WI38 (cell line): ENCODE results near the gene NFKBIE.

Experiments
- H3K4me3 ChIP-seq: 2 replicates; pipeline ENCODE4 v1.5.1; 2011; ENCODE audit warnings: low read depth, mild to moderate bottlenecking, control low read depth, low read length
- CTCF ChIP-seq: IDR thresholded peaks from 2 replicates; pipeline ENCODE4 v1.5.1; 2012; ENCODE audit warnings: low read depth, mild to moderate bottlenecking, control low read depth, low read length

NFKBIE gene

GRCh38 chr6:44261581-44261980, 3.8 kb downstream of the NFKBIE start:
- H3K4me3 ChIP-seq: no peak overlapping the region
- TF ChIP-seq CTCF: no peak

DNA sequence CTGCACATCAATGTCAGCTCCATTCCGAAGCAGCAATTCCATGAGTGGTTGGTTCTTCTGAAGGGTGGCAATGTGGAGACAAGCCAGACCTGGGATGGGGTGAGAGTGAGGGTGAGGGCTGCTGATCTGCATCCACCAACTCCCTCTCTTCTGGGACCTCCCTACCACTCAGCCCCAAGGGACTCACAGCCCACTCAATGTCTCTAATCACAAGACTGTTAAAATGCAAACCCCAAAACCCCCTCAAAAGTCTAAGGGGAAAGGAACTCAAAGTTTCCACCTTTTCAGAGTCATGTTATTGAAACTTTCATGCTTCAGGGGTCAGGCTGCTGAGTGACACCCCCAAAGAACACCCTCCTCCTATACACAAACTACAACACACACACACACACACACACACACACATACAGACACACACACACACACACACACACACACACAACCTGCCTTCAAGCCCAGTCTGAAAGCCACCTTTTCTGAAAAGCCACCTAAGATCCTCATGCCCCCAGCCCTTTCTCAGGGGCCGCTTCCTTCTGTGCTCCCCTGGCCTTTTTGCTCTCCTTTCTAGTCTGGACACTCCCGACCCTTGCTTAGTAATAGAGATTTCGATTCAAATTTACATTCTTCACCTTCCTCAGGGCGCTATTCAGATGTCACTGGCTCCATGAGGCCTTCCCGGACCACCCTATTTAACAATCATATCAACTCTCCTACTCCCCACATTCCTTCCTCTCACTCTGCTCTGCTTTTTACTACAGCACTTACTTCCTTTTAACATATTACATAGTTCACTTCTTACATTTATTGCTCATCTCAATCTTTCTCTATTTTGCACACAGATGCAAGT, 4.7 kb downstream of the NFKBIE start:
- no peak overlapping the region for H3K4me3 ChIP-seq
- no peak for TF ChIP-seq CTCF

GRCh38 chr6:44260011-44260410, 5.3 kb downstream of the NFKBIE start:
- TF ChIP-seq CTCF: no peak
- H3K4me3 ChIP-seq: no peak overlapping the region

- no peak overlapping the region for H3K4me3 ChIP-seq
- no peak for TF ChIP-seq CTCF
Measured at GRCh38 chr6:44258921-44259320, 6.4 kb downstream of the NFKBIE start.

- H3K4me3 ChIP-seq: no peak overlapping the region
- TF ChIP-seq CTCF: no peak
Measured at GRCh38 chr6:44258325-44258863, 7.0 kb downstream of the NFKBIE start.

DNA sequence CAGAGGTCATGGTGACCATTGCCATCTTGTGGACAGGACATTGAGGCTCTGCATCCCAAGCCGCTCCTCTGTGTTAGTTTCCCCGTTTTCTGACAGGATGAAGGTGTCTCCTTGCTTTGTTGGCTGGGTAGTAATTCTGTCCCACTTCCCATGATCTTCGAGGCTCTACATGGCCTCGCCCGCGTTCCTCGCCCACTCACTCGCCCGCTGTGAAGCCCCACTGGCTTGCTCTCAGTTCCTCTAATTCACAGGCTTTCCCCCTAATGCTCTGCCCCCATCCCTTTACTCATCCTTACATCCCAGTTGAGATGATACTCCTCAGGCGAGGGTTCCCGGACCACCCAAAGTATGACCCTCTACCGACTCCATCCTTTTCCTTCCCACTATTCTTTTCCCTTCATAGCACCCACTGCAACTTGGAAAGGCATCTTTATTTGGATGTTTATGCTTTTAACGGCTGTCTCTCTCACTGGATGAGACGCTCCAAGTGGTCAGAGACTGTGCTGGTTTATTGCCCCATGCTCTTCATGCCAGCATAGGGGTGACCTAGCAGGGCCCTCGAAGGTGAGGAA, 7.5 kb downstream of the NFKBIE start:
- no peak for TF ChIP-seq CTCF
- peak overlapping the region; percentile 95 for H3K4me3 ChIP-seq
